ENCODE measurements around the gene SUMF2.
A peak's percentile ranks its signal among the peaks of the same experiment; 100 is the strongest.
"Not testable (repeated sequence)": the region's sequence is repeated elsewhere in the genome, so short reads cannot be mapped to it uniquely, and the experiment has no call there.

The SUMF2 gene

GRCh38 chr7:56040730-56041129 lies 23.4 kb upstream of the SUMF2 start:
- Histone ChIP-seq H3K4me1 (ENCODE audit: control insufficient read depth, insufficient read depth, low read length, unreplicated experiment) (no peaks in the 10 kb centered on the region), H3K27me3 (ENCODE audit: insufficient read depth, low read length) (no peaks in the 10 kb centered on the region), H3K4me3 (ENCODE audit: low read depth, low read length) (no peak overlapping the region), H3K79me2 (ENCODE audit: control insufficient read depth, insufficient read depth, low read length, unreplicated experiment) (peaks cover 7% of the 10 kb centered on the region), H2AFZ (ENCODE audit: low read length, unreplicated experiment) (no peak overlapping the region), H3K27ac (ENCODE audit: low read depth, low read length) (no peak overlapping the region), H3K36me3 (ENCODE audit: insufficient read depth, low read length) (no peaks in the 10 kb centered on the region)

DNA sequence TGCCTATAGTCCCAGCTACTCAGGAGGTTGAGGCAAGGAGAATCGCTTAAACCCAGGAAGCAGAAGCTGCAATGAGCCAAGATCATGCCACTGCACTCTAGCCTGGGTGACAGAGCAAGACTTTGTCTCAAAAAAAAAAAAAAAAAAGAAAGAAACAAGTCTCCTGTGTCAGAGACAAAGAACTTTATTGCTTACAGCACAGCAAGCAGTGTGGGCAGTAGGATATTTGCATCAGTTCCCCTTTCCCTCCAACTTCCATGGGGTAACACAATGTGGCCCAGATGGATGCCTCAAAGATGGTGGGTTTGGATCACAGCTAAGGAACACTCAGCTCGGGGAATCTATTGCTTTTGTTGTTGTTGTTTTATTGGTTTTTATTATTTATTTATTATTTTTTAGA lies 18.3 kb upstream of the SUMF2 start:
- Histone ChIP-seq H3K4me1 (ENCODE audit: control insufficient read depth, insufficient read depth, low read length, unreplicated experiment) (peaks cover 26% of the 10 kb centered on the region), H3K79me2 (ENCODE audit: control insufficient read depth, insufficient read depth, low read length, unreplicated experiment) (peaks cover 33% of the 10 kb centered on the region)
- not testable (repeated sequence) for H3K4me3 ChIP-seq (ENCODE audit: low read depth, low read length); H2AFZ ChIP-seq (ENCODE audit: low read length, unreplicated experiment); H3K27ac ChIP-seq (ENCODE audit: low read depth, low read length); H3K27me3 ChIP-seq (ENCODE audit: insufficient read depth, low read length); H3K36me3 ChIP-seq (ENCODE audit: insufficient read depth, low read length)

DNA sequence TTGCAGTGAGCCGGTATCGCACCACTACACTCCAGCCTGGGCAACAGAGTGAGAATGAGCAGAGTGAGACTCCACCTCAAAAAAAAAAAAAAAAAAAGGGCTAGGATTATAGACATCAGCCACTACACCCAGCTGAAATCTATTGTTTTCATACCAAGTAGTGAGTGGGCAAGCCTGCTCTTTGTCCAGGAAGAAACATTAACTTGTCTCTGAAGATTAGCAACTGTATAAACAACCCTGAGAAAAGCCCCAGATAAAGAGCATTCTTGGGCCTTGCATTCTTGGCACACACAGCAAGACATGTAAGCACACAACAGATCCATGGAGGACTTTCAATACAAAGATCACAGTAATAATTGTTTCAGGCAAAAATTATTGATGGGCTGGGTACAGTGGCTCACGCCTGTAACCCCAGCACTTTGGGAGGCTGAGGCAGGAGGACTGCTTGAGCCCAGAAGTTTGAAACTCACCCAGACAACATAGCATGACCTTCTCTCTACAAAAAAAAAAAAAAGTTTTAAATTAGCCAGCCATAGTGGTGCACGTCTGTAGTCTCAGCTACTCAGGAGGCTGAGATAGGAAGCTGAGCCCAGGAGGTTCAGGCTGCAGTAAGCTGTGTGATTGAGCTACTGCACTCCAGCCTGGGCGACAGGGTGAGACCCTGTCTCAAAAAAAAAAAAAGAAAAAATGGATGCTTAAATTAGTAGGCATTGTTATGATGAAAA lies 17.2 kb upstream of the SUMF2 start:
- peak overlapping the region; percentile 77 for H3K27ac ChIP-seq (ENCODE audit: low read depth, low read length)
- no peaks in the 10 kb centered on the region for H3K36me3 ChIP-seq (ENCODE audit: insufficient read depth, low read length)
- peaks cover 26% of the 10 kb centered on the region for H3K4me1 ChIP-seq (ENCODE audit: control insufficient read depth, insufficient read depth, low read length, unreplicated experiment)
- no peak overlapping the region for H2AFZ ChIP-seq (ENCODE audit: low read length, unreplicated experiment)
- H3K79me2 ChIP-seq (ENCODE audit: control insufficient read depth, insufficient read depth, low read length, unreplicated experiment) = peaks cover 41% of the 10 kb centered on the region
- H3K27me3 ChIP-seq (ENCODE audit: insufficient read depth, low read length) = no peaks in the 10 kb centered on the region
- H3K4me3 ChIP-seq (ENCODE audit: low read depth, low read length) = no peak overlapping the region

GRCh38 chr7:56047446-56048116 lies 16.5 kb upstream of the SUMF2 start:
- peaks cover 47% of the 10 kb centered on the region for H3K79me2 ChIP-seq (ENCODE audit: control insufficient read depth, insufficient read depth, low read length, unreplicated experiment)
- H3K27ac ChIP-seq (ENCODE audit: low read depth, low read length) = peak overlapping the region; percentile 77
- H2AFZ ChIP-seq (ENCODE audit: low read length, unreplicated experiment); H3K36me3 ChIP-seq (ENCODE audit: insufficient read depth, low read length); H3K4me3 ChIP-seq (ENCODE audit: low read depth, low read length); H3K27me3 ChIP-seq (ENCODE audit: insufficient read depth, low read length): not testable (repeated sequence)
- peaks cover 26% of the 10 kb centered on the region for H3K4me1 ChIP-seq (ENCODE audit: control insufficient read depth, insufficient read depth, low read length, unreplicated experiment)

DNA sequence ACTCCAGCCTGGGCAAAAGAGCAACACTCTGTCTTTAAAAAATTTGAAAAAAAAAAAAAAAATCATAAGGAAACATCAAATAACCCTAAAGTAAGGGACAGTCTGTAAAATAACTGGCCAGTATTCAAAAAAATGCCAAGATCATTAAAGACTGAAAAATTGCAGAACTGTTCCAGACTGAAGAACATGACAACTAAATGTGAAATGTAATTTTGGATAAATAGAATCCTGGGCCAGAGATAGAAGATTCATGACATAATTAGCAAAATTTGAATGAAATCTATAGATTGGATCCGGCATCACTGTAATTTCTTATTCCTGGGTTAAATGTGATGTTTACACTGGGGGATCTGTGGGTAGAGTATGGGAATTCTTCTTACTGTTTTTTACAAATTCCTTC lies 15.8 kb upstream of the SUMF2 start:
- Histone ChIP-seq H3K4me1 (ENCODE audit: control insufficient read depth, insufficient read depth, low read length, unreplicated experiment) (peaks cover 32% of the 10 kb centered on the region), H3K4me3 (ENCODE audit: low read depth, low read length) (no peak overlapping the region), H3K79me2 (ENCODE audit: control insufficient read depth, insufficient read depth, low read length, unreplicated experiment) (peaks cover 54% of the 10 kb centered on the region), H3K27me3 (ENCODE audit: insufficient read depth, low read length) (no peaks in the 10 kb centered on the region), H3K27ac (ENCODE audit: low read depth, low read length) (peak overlapping the region; percentile 77), H2AFZ (ENCODE audit: low read length, unreplicated experiment) (no peak overlapping the region), H3K36me3 (ENCODE audit: insufficient read depth, low read length) (peaks cover 5% of the 10 kb centered on the region)

- Histone ChIP-seq H3K27ac (ENCODE audit: low read depth, low read length) (peak overlapping the region; percentile 77), H3K4me1 (ENCODE audit: control insufficient read depth, insufficient read depth, low read length, unreplicated experiment) (peaks cover 38% of the 10 kb centered on the region), H3K79me2 (ENCODE audit: control insufficient read depth, insufficient read depth, low read length, unreplicated experiment) (peaks cover 59% of the 10 kb centered on the region)
- not testable (repeated sequence) for H3K36me3 ChIP-seq (ENCODE audit: insufficient read depth, low read length); H3K27me3 ChIP-seq (ENCODE audit: insufficient read depth, low read length); H3K4me3 ChIP-seq (ENCODE audit: low read depth, low read length); H2AFZ ChIP-seq (ENCODE audit: low read length, unreplicated experiment)
These were observed 15.3 kb upstream of the SUMF2 start for GRCh38 chr7:56048763-56049162.

GRCh38 chr7:56051053-56051338 lies 13.1 kb upstream of the SUMF2 start:
- Histone ChIP-seq H3K79me2 (ENCODE audit: control insufficient read depth, insufficient read depth, low read length, unreplicated experiment) (peaks cover 70% of the 10 kb centered on the region), H3K27ac (ENCODE audit: low read depth, low read length) (peak overlapping the region; percentile 80), H3K27me3 (ENCODE audit: insufficient read depth, low read length) (no peaks in the 10 kb centered on the region), H3K4me3 (ENCODE audit: low read depth, low read length) (peak overlapping the region; percentile 93), H3K4me1 (ENCODE audit: control insufficient read depth, insufficient read depth, low read length, unreplicated experiment) (peaks cover 48% of the 10 kb centered on the region), H3K36me3 (ENCODE audit: insufficient read depth, low read length) (peaks cover 28% of the 10 kb centered on the region), H2AFZ (ENCODE audit: low read length, unreplicated experiment) (peak overlapping the region; percentile 10)

GRCh38 chr7:56051339-56052191 lies 12.5 kb upstream of the SUMF2 start, which contains the start of the genes CCT6A and PSPH:
Gene CCT6A, plus strand, starts transcription at chr7:56051765. Its CDS starts 84 bp downstream, at chr7:56051849.
Gene PSPH, minus strand, starts transcription at chr7:56051444. Its CDS starts 30,232 bp downstream, at chr7:56021212.
- H3K4me1 ChIP-seq (ENCODE audit: control insufficient read depth, insufficient read depth, low read length, unreplicated experiment) = peaks cover 46% of the 10 kb centered on the region
- peaks cover 31% of the 10 kb centered on the region for H3K36me3 ChIP-seq (ENCODE audit: insufficient read depth, low read length)
- H2AFZ ChIP-seq (ENCODE audit: low read length, unreplicated experiment) = peak within 1 kb of the TSS; percentile 72
- no peaks in the 10 kb centered on the region for H3K27me3 ChIP-seq (ENCODE audit: insufficient read depth, low read length)
- H3K4me3 ChIP-seq (ENCODE audit: low read depth, low read length) = peak within 1 kb of the TSS; percentile 93
- peak within 1 kb of the TSS; percentile 80 for H3K27ac ChIP-seq (ENCODE audit: low read depth, low read length)
- H3K79me2 ChIP-seq (ENCODE audit: control insufficient read depth, insufficient read depth, low read length, unreplicated experiment) = peaks cover 70% of the 10 kb centered on the region

GRCh38 chr7:56053379-56053778 lies 10.7 kb upstream of the SUMF2 start:
- Histone ChIP-seq H3K27me3 (ENCODE audit: insufficient read depth, low read length) (no peaks in the 10 kb centered on the region), H2AFZ (ENCODE audit: low read length, unreplicated experiment) (no peak overlapping the region), H3K4me3 (ENCODE audit: low read depth, low read length) (peak overlapping the region; percentile 93), H3K4me1 (ENCODE audit: control insufficient read depth, insufficient read depth, low read length, unreplicated experiment) (peaks cover 30% of the 10 kb centered on the region), H3K27ac (ENCODE audit: low read depth, low read length) (peak overlapping the region; percentile 29; the same call in 1 of the 2 replicates), H3K36me3 (ENCODE audit: insufficient read depth, low read length) (peaks cover 39% of the 10 kb centered on the region), H3K79me2 (ENCODE audit: control insufficient read depth, insufficient read depth, low read length, unreplicated experiment) (peaks cover 71% of the 10 kb centered on the region)

GRCh38 chr7:56053993-56054392 lies 10.1 kb upstream of the SUMF2 start:
- peaks cover 43% of the 10 kb centered on the region for H3K36me3 ChIP-seq (ENCODE audit: insufficient read depth, low read length)
- H3K4me3 ChIP-seq (ENCODE audit: low read depth, low read length) = no peak overlapping the region
- H3K79me2 ChIP-seq (ENCODE audit: control insufficient read depth, insufficient read depth, low read length, unreplicated experiment) = peaks cover 65% of the 10 kb centered on the region
- no peak overlapping the region for H2AFZ ChIP-seq (ENCODE audit: low read length, unreplicated experiment)
- peaks cover 27% of the 10 kb centered on the region for H3K4me1 ChIP-seq (ENCODE audit: control insufficient read depth, insufficient read depth, low read length, unreplicated experiment)
- no peaks in the 10 kb centered on the region for H3K27me3 ChIP-seq (ENCODE audit: insufficient read depth, low read length)
- no peak overlapping the region for H3K27ac ChIP-seq (ENCODE audit: low read depth, low read length)

Measured in ACC112 (cell line).